Ectodermal cell (in vitro differentiated cells): ENCODE results near the gene ALDH1L2.
A peak's percentile ranks its signal among the peaks of the same experiment; 100 is the strongest.

ENCODE experiments used
- H3K27ac ChIP-seq: 2 replicates; pipeline ENCODE4 v1.7.0; 2013; ENCODE audit warnings: mild to moderate bottlenecking, low read depth, low read length; ENCODE audit not compliant: insufficient read depth, poor library complexity, severe bottlenecking
- H3K27me3 ChIP-seq: 2 replicates; pipeline ENCODE4 v1.7.0; 2013; ENCODE audit warnings: mild to moderate bottlenecking, low read length; ENCODE audit not compliant: insufficient read depth, control insufficient read depth, poor library complexity, severe bottlenecking
- H3K36me3 ChIP-seq: one replicate; pipeline ENCODE4 v1.7.0; 2013; ENCODE audit warnings: low read length; ENCODE audit not compliant: control insufficient read depth, insufficient read depth
- H3K4me1 ChIP-seq: one replicate; pipeline ENCODE4 v1.7.0; 2013; ENCODE audit warnings: low read length; ENCODE audit not compliant: control insufficient read depth, insufficient read depth
- H3K4me3 ChIP-seq: 2 replicates; pipeline ENCODE4 v1.7.0; 2013; ENCODE audit warnings: low read depth, low read length, control low read depth; ENCODE audit not compliant: insufficient read depth
- H3K9me3 ChIP-seq: 2 replicates; pipeline ENCODE4 v1.7.0; 2013; ENCODE audit warnings: mild to moderate bottlenecking, low read length, moderate library complexity; ENCODE audit not compliant: control insufficient read depth
- WGBS, 2 experiments: methylation state at CpG; one replicate each; pipeline ENCODE4 v1.1.7; 2013; ENCODE audit warnings: missing lambda C conversion rate in 2 of 2; 5-methylcytosine and 5-hydroxymethylcytosine counted together

ALDH1L2 gene

DNA sequence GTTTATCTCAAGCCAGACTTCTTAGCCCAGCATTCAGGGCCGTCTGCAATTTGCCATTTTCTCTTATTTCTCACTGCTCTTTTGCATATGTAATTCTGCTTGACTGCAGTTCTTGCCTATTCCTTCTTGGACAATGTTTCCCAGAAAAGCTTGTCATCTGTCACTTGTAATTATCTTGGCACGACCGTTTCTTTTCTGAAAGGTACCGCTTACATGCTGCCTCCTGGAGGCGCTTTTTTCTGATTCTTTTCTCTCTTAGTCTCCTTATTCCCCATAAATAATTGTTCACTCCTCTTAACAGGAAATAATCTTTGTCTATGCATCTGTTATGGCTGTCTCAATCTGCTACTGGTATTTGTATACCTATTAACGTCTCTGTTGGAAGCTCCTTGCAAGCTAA lies 1.2 kb upstream of the ALDH1L2 start:
- H3K4me3 ChIP-seq: no peak overlapping the region
- no peaks in the 10 kb centered on the region for H3K9me3 ChIP-seq
- H3K36me3 ChIP-seq: no peaks in the 10 kb centered on the region
- WGBS, 2 experiments: 93 to 96% methylated on average over 6 of the region's 6 CpGs
- no peak overlapping the region for H3K27ac ChIP-seq
- H3K27me3 ChIP-seq: peaks cover 23% of the 10 kb centered on the region
- no peaks in the 10 kb centered on the region for H3K4me1 ChIP-seq

DNA sequence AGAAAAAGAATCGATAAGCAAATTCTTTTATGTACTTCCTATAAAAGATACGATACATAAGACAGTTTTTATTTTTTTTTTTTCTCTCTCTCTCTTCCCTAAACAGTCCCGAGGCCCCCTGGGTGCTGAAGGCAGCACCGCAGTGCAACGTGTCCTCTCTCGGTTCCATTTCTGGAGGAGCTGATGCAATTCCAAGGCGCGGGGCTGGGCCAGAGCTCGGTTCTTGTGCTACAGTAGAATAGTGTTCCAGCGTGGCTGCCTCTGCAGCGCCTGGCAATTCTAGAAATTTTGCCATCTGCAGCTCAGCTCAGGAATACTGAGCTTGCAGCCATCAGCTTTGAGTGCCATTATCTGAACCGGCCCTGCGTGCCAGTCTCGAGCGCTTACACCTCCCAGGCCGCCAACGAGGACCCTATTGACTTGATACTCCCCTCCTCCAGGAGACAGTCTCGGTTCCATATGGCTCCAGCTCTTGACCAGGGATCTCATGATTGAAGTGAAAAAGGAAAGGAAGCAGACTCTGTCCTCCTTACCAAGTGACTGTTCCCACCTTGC lies 630 bp downstream of the ALDH1L2 start:
- WGBS, 2 experiments: 33 to 35% methylated on average over 18 of the region's 18 CpGs
- H3K9me3 ChIP-seq: no peaks in the 10 kb centered on the region
- no peak overlapping the region for H3K27ac ChIP-seq
- peak overlapping the region; percentile 35 for H3K4me3 ChIP-seq
- no peaks in the 10 kb centered on the region for H3K36me3 ChIP-seq
- no peaks in the 10 kb centered on the region for H3K4me1 ChIP-seq
- H3K27me3 ChIP-seq: peaks cover 23% of the 10 kb centered on the region

DNA sequence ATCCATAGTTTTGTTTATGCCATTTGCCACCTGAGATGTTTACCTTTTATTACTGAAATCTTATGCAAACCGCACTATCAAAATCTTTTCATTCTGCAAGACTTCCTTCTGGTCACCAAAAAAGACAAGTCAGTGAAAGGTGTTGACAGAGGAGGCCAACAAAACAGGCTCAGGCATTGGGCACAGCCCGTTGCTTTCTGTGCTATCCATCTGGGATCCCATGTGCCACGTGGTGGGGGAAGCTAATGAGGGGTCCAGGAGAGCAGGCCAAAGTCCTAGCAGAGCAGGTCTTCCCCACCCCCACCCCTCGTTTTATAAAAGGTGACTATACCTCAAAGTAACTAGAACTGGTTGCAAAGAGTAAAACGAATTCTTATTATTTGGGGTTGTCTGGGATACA lies 1.2 kb downstream of the ALDH1L2 start:
- Histone ChIP-seq H3K27ac (no peak overlapping the region), H3K4me3 (no peak overlapping the region), H3K9me3 (no peaks in the 10 kb centered on the region), H3K36me3 (no peaks in the 10 kb centered on the region), H3K27me3 (peaks cover 23% of the 10 kb centered on the region), H3K4me1 (no peaks in the 10 kb centered on the region)
- WGBS, 2 experiments: 76 to 78% methylated on average over 4 to 5 of the region's 5 CpGs

DNA sequence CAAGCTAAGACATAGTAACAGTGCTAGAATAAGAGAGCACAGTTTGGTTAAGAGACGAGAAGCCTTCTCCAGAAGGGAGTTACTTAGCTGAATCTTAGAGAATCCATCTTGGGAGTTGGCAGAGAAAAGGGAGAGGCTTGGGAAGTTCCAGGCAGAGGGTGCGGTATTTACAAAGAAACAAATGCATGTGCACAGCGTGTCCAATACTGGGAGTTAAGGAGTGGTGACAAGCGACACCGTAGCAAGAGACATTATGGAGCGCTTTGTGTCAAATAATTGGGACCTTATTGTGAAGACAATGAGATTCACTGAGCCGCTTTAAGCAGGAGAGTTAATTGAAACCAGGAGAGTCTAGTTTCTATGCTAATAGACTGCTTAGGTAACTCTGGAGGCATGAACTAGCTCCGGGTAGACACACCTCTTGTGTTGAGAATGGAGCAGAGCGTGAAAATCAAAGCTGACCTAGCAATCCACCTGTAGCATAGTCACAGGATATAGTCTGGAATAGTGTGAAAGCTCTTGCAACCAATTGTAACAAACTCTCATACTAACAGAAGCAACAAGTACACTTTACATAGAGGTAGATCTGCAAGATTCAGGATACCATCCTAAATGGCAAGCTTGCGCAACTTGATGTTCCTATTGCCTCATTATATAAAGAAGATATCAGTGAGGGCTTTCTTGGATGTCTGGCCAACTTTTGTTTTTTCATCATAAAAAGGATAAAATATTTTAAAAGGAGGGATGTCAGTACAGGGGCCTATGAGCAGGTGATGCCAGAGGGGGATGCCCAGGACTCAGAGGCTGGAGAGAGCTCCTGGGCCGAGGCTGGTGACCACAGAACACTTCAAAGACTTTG lies 5.3 kb downstream of the ALDH1L2 start:
- no peaks in the 10 kb centered on the region for H3K9me3 ChIP-seq
- no peak overlapping the region for H3K27ac ChIP-seq
- no peak overlapping the region for H3K4me3 ChIP-seq
- no peaks in the 10 kb centered on the region for H3K4me1 ChIP-seq
- no peaks in the 10 kb centered on the region for H3K36me3 ChIP-seq
- peaks cover 20% of the 10 kb centered on the region for H3K27me3 ChIP-seq
- WGBS, 2 experiments: 86 to 89% methylated on average over 11 of the region's 11 CpGs

DNA sequence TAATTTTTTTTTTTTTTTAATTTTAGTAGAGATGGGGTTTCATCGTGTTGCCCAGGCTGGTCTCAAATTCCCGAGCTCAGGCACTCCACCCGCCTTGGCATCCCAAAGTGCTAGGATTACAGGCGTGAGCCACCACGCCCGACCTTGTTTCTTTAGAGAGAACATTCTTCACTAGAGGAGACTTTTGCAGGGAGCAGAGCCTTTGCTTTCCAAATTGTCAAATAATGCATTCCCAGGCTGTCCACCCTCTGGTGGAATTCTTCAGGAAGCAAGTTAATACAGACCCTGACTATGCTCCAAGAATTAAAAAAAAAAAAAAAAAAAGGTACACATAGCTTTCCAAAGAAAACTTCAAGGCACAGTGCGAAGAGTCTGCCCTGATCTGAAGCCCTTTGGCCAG lies 6.8 kb downstream of the ALDH1L2 start:
- Histone ChIP-seq H3K36me3 (no peaks in the 10 kb centered on the region), H3K27me3 (peaks cover 5% of the 10 kb centered on the region), H3K4me1 (no peaks in the 10 kb centered on the region), H3K27ac (no peak overlapping the region), H3K4me3 (no peak overlapping the region), H3K9me3 (no peaks in the 10 kb centered on the region)
- WGBS, 2 experiments: 90 to 92% methylated on average over 7 of the region's 7 CpGs

DNA sequence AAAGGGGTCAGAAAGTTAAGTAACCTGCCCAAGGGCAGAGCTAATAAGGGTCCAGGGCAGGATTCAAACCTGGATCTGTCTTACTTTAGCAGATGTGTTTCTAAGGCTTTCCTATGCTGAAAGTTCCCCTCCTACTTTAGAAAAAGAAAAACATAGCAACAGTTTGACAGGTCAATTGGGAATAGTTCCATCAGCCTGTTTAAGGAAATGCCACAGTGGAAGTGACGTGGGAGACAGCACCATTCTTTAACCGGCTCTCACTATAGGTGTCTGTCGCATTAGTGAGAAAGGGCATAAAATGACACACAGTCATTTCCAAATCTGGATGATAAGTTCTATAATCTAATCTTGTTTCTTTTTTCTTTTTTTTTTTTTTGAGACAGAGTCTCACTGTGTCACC lies 7.3 kb downstream of the ALDH1L2 start:
- no peaks in the 10 kb centered on the region for H3K36me3 ChIP-seq
- H3K27ac ChIP-seq: no peak overlapping the region
- WGBS, 2 experiments: 86 to 88% methylated on average over 3 of the region's 3 CpGs

DNA sequence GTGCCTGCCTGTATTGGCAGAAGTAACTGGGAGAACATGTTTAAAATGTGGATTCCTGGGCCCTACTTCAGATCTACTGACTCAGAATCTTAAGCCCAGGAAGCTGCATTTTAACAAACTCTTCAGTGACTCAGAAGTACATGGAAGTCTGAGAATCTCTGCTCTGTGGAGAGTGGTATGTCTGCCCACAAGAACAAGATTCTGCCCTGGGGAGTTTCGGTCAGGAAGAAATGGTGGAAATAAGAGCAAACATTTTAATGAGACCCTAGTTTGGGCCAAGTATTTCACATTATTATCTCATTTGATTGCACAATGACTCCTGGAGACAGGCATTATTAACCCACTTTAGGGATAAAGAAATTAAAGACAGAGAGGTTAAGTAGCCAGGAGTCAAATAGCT lies 8.2 kb downstream of the ALDH1L2 start:
- no peak overlapping the region for H3K4me3 ChIP-seq
- H3K4me1 ChIP-seq: no peaks in the 10 kb centered on the region
- H3K27ac ChIP-seq: no peak overlapping the region
- no peaks in the 10 kb centered on the region for H3K9me3 ChIP-seq
- 100% methylated on average over 1 of the region's 1 CpG for WGBS, 2 experiments
- H3K27me3 ChIP-seq: no peaks in the 10 kb centered on the region
- H3K36me3 ChIP-seq: no peaks in the 10 kb centered on the region

More for the DNA sequence above, 7.3 kb downstream of the ALDH1L2 start:
- H3K27me3 ChIP-seq: no peaks in the 10 kb centered on the region
- H3K4me1 ChIP-seq: no peaks in the 10 kb centered on the region
- H3K4me3 ChIP-seq: no peak overlapping the region
- H3K9me3 ChIP-seq: no peaks in the 10 kb centered on the region

DNA sequence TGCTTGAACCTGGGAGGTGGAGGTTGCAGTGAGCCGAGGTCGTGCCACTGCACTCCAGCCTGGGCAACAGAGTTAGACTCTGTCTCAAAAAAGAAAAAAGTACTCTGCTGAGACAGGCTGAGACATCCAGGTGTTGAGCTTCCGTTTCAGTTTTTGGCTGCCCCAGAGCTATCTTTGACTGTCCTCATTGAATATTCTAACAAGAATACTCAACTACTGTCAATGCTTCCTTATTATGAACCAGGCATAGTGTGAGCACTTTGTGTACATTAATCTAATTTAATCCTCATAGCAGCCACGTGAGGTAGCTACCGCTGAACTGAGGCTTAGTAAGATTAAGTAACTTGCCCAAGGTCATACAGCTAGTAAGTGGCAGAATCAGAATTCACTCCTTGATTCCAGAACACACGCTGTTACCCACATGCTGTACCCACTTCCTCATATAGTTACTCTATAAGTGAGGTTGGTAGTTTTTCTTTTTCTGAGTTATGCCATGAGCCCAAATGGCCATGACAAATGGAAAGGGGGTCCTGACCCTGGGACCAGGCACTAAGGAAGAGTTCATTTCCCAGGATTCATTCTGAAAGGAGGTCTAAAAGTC lies 11.3 kb downstream of the ALDH1L2 start:
- H3K4me3 ChIP-seq: no peak overlapping the region
- H3K27ac ChIP-seq: no peak overlapping the region
- no peaks in the 10 kb centered on the region for H3K9me3 ChIP-seq
- H3K36me3 ChIP-seq: no peaks in the 10 kb centered on the region
- no peaks in the 10 kb centered on the region for H3K4me1 ChIP-seq
- H3K27me3 ChIP-seq: no peaks in the 10 kb centered on the region
- 84 to 96% methylated on average over 5 of the region's 6 CpGs for WGBS, 2 experiments

DNA sequence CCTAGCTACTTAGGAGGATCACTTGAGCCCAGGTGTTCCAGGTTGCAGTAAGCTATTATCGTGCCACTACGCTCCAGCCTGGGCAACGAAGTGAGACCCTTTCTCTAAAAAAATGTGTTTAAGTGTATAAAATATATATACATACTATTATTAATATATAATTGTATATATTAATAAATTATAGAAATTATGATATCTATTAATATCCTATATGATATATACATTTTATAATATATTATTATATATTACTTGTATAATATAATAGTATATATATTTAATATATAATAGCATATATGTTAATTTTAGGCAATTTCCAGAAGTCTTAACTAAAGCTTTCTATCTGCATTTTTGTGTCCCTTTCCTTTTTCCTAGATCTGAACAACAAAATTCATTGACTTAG lies 12.3 kb downstream of the ALDH1L2 start:
- 92 to 100% methylated on average over 2 of the region's 3 CpGs for WGBS, 2 experiments
- Histone ChIP-seq H3K4me3 (no peak overlapping the region), H3K27ac (no peak overlapping the region), H3K36me3 (no peaks in the 10 kb centered on the region), H3K27me3 (no peaks in the 10 kb centered on the region), H3K9me3 (no peaks in the 10 kb centered on the region), H3K4me1 (no peaks in the 10 kb centered on the region)

DNA sequence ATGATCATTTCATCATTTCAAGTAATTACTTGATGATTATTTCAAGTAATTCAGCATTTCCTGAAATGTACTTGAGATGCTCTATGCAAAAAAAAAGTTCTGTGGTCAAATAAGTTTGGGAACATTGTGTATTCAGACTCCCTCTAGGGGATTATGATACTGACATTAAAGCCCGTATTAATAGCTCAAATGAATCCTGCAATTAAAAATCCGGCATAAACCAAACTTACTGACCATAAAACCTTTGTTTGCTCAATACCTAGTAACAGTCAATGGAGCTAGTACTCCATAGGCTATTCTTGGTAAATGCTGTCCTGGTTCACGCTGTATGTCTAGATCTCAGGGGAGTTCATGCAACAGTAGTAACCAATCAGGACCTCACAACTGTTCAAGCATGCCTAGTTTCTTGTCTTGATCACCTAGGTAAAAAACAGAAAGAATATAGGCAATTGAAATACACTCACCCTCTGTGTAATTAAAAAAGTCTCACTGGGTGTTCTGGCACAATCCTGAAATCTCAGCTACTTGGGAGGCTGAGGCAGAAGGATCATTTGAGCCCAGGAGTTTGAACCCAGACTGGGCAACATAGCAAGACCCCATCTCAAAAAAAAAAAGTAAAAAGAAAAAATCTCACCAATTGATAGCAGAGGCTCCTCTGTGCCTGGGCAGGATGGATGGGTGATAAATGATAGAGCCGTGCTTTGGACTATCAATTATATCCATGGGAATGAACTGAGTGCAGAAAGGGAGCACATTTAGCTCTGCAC lies 14.1 kb downstream of the ALDH1L2 start:
- Histone ChIP-seq H3K27me3 (no peaks in the 10 kb centered on the region), H3K27ac (no peak overlapping the region), H3K4me1 (no peaks in the 10 kb centered on the region), H3K36me3 (no peaks in the 10 kb centered on the region), H3K9me3 (no peaks in the 10 kb centered on the region), H3K4me3 (no peak overlapping the region)
- 84 to 88% methylated on average over 4 of the region's 4 CpGs for WGBS, 2 experiments
